ENCODE results near the gene FIG4.
"Not testable (repeated sequence)": the region's sequence is repeated elsewhere in the genome, so short reads cannot be mapped to it uniquely, and the experiment has no call there.

FIG4 gene

DNA sequence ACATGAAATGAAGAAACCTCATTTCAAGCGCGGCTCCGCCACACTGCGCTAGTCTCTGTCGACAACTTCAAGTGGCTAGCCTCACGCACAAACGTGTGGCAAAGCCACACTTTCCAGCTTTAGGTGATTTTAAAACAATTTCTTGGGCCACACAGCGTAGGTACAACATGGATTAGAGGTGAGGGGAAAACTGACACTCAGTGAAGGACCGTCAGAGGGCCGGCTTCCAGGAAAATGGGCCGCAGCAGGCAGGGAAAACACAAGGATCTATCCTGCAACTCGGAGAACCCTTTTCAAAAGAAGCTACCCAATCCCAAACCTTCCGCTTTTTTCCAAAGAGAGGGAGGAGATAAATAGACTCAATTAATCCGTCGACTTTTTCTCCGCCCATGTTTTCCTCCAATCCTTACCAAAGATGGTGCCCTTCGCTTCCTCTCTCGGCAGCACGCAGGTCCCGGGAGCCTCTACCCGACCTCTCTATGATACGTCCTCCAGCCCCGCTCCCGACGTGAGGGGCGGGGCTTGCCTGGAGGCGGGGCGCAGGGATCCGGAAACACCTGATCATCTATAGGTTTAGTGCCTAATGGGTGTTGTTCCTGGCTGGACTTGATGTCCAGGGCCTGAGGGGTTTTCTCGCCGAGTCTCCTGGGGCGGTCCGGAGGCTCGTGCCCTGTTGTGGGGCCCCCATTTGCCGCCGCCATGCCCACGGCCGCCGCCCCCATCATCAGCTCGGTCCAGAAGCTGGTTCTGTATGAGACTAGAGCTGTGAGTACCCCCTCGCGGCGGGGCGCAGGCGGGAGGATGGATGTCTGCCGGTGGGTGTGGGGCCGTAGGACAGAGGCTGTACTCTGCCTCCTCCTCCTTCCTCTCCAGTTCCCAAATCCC, at the start of gene FIG4, which contains the start of gene AK9:
Gene FIG4, plus strand, starts transcription at position 560 of the 885 bp plus-strand sequence. Its CDS starts 140 bp downstream, at position 700.
Gene AK9, minus strand, starts transcription at position 466 of the 885 bp plus-strand sequence. CDS start 15,457 bp downstream, outside the sequence.
- peak; percentile 76 for DNase-seq (ENCODE audit: low spot score)

GRCh38 chr6:109644131-109644530, 47.0 kb upstream of the FIG4 start:
- no peak for DNase-seq (ENCODE audit: low spot score)

GRCh38 chr6:109653264-109653663, 37.8 kb upstream of the FIG4 start:
- no peak for DNase-seq (ENCODE audit: low spot score)

DNA sequence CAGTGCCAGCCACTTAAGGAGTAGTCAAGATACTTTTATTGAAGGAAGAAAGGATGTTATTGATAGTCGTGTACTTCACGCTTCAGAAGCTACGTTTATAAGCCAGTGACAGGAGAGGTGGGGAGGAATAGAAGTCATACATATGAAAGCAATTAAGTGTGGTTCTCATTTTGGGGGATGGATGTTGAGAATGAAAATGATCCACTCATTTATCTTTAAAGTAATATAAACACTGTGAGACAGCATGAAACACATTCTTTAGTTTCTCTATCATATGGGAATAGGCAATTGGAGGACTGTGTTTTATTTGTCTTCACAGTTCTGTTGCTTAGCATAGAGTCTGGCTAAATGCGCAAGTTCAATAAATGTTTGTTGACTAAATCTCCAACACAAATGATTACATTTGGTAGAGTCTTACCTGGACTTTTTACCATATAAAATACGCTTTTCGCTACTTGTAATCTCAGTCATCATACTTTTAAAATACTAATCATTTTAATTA, 35.3 kb upstream of the FIG4 start:
- DNase-seq (ENCODE audit: low spot score): no peak

DNA sequence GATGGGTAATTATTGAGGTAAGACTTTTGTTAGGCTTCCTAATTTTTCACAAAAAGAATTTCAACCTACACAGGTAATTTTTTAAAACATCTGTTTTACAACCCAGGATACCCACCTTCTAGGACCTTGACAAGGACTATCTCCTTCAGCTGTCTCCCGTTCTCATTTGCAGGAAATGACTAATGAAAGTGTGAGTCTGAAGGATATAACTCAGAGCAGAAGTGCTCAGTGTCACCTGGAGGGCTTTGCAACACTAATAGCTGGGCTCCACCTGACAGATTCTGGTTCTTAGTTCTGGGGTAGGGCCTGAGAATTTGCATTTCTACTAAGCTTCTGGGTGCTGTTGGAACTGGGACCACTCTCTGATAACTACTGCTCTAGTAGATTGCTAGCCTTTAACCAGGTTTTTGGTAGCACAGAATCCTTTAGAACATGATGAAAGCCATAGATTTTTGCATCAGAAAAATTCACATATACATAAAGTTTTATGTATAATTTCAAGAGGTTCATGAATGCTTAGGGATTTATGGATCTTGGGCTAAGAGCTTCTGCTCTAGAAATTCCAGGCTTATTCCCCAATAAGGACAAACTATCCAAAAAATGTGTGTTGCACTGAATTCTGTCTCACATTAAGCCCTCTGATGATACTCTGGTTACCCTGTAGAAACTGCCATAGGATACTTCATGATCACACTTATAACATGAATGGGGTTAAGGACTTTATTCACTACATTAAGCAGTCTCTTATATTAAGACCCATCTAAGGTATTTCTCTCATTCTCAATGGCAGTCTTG, 30.4 kb upstream of the FIG4 start:
- no peak for DNase-seq (ENCODE audit: low spot score)

- no peak for DNase-seq (ENCODE audit: low spot score)
Measured at GRCh38 chr6:109662192-109662591, 28.9 kb upstream of the FIG4 start.

- DNase-seq (ENCODE audit: low spot score): no peak
Measured at GRCh38 chr6:109669811-109670210, 21.3 kb upstream of the FIG4 start.

GRCh38 chr6:109671733-109672132, 19.4 kb upstream of the FIG4 start:
- no peak for DNase-seq (ENCODE audit: low spot score)

- DNase-seq (ENCODE audit: low spot score): no peak
Measured at GRCh38 chr6:109672175-109672574, 18.9 kb upstream of the FIG4 start.

DNA sequence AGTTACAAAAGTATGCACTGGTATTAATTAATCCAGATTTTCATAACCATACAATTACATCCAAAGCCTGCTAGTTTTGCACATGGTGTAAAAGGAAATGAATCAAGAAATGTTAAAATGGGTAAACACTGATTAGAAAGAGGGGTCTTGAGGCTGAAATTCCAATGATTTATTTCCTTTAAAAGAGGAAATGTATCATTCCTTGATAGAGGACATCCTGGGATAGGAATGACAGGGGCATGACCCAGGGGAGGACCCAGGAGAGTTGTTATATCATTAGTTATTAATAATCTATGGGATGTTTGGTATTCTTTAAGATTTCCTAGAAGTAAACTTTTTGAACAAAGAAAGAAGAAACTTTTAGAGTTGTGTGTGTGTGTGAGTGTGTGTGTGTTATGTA, 18.3 kb upstream of the FIG4 start:
- DNase-seq (ENCODE audit: low spot score): no peak

GRCh38 chr6:109676724-109677123, 14.4 kb upstream of the FIG4 start:
- DNase-seq (ENCODE audit: low spot score): no peak

DNA sequence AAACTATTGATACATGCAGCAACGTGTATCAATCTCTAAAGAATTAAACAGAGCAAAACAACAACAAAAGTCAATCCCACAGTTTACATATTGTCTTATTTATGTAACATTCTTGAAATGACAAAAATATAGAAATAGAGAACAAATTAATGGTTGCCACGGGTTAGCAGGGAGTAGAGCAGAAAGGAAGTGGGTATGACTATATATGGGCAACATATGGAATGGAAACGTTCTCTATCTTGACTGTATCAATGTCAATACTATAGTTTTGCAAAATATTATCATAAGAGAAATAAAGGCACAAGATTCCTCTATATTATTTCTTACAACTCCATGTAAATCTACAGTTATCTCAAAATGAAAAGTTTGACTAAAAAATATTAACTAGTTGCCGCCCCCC, 12.9 kb upstream of the FIG4 start:
- DNase-seq (ENCODE audit: low spot score): no peak

DNA sequence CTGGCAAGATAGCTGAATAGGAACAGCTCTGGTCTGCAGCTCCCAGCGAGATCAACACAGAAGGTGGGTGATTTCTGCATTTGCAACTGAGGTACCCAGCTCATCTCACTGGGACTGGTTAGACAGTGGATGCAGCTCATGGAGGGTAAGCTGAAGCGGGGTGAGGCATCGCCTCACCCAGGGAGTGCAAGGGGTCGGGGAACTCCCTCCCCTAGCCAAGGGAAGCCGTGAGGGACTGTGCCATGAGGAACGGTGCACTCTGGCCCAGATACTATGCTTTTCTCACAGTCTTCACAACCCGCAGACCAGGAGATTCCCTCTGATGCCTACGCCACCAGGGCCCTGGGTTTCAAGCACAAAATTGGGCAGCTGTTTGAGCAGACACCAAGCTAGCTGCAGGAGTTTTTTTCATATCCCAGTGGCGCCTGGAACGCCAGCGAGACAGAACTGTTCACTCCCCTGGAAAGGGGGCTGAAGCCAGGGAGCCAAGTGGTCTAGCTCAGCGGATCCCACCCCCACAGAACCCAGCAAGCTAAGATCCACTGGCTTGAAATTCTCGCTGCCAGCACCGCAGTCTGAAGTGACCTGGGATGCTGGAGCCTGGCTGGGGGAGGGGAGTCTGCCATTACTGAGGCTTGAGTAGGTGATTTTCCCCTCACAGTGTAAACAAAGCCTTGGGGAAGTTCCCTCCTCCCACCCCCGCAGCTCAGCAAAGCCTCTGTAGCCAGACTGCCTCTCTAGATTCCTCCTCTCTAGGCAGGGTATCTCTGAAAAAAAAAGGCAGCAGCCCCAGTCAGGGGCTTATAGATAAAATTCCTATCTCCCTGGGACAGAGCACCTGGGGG, 12.2 kb upstream of the FIG4 start:
- not testable (repeated sequence) for DNase-seq (ENCODE audit: low spot score)

- DNase-seq (ENCODE audit: low spot score): no peak
Measured at GRCh38 chr6:109686566-109687265, 4.4 kb upstream of the FIG4 start.

DNA sequence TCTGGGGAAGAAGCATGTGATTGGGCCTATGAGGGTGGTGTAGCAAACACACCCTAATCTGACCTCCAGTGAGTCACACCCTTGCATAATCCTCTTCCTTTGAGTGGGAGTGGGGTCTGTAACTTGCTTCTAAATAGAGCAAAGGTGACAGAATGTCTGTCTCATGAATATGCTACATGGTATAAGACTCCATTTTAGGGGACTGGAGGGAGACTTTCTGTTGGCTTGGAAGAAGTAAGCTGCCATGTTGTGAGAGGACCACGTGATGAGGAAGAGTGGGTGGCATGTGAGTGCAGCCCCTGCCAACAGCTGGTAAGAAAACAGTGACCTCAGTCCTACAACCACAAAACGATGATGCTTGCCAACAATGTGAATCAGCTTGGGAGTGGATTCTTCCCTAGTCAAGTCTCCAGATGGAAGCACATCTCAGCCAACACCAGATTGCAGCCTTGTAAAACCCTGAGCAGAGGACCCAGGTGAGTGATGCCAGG, 3.8 kb upstream of the FIG4 start:
- DNase-seq (ENCODE audit: low spot score): no peak

DNA sequence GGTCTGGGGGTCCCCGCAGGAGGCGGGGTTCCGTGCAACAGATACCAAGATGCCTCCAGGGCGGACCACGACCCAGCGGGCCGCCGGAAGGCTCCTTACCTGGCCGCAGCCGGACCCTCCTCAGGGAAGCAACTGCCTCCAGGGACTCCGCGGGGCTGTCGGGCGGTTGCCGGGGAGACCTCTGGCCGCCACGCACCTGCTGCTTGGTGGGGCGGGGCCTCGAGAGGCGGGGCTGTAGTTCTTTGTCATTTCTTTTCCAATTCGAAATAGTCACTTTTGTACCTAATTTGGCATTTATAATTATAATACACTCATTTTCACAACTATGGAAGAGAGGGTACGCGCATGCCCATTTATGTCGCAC, 741 bp upstream of the FIG4 start:
- DNase-seq (ENCODE audit: low spot score): peak; percentile 31

DNA sequence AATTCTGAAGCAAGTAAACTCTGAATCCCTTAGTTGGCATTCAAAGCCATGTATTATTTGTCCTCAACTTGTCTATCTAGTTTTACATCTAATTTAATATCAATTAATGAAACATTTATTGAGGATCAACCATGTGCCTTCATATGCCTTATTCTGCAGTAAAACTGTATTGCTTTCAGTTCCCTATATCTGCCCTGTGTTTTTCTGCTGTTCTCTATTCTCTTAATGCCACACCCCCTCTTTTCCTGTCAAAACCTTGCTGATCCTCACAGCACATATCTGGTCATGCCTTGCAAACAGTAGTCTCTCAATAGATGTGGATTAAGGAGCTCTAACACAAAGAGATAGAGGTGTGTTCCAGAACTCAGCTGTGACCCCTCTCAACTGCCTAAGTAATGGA, 2.0 kb downstream of the FIG4 start:
- DNase-seq (ENCODE audit: low spot score): no peak

DNA sequence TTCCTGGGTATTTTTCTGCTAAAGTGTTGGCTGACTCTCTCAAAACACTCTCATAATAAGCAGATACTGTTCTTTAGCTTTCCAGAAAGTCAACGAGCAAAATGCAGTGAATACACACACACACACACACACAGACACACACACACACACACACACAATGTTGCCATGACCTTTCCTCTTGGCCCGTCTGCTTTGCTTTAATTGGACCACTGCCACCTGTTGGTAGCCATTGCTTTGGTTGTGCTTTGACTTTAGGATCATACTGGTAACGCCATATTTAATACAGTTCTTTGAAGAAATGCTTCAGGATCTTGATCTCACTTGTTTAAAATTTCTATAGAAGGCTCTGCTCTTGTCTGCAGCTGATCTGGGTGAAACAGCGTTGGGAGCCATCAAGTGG, 4.4 kb downstream of the FIG4 start:
- DNase-seq (ENCODE audit: low spot score): no peak

GRCh38 chr6:109696355-109696754, 5.3 kb downstream of the FIG4 start:
- no peak for DNase-seq (ENCODE audit: low spot score)

- DNase-seq (ENCODE audit: low spot score): no peak
Measured at GRCh38 chr6:109701221-109701620, 10.1 kb downstream of the FIG4 start.

GRCh38 chr6:109701774-109702173, 10.7 kb downstream of the FIG4 start:
- no peak for DNase-seq (ENCODE audit: low spot score)

Data from HuH-7.5 (cell line).